Kidney epithelial cell (primary cell): ENCODE data around the gene TBX15. TPM values are rescaled to one million over a fixed set of nuclear protein-coding genes. Genes with fewer than 3 reads are reported as not detected.

ENCODE experiments used
- DNase-seq: peaks from one replicate; pipeline ENCODE4 v3.0.0-alpha.2; 2010; ENCODE audit warnings: low read depth
- H3K27me3 ChIP-seq: 2 replicates; pipeline ENCODE4 v1.6.0; 2011; ENCODE audit warnings: low read length; ENCODE audit not compliant: control insufficient read depth, insufficient read depth
- H3K36me3 ChIP-seq: 2 replicates; pipeline ENCODE4 v1.5.1; 2011; ENCODE audit warnings: low read length; ENCODE audit not compliant: control insufficient read depth, insufficient read depth
- H3K4me3 ChIP-seq: 2 replicates; pipeline ENCODE4 v1.5.1; 2011; ENCODE audit warnings: low read depth, mild to moderate bottlenecking, control low read depth, low read length
- CTCF ChIP-seq: IDR thresholded peaks from 2 replicates; pipeline ENCODE4 v1.5.1; 2011; ENCODE audit warnings: mild to moderate bottlenecking, moderate library complexity, low read length, control low read depth, inconsistent platforms; ENCODE audit not compliant: insufficient read depth, poor library complexity, severe bottlenecking
- total RNA-seq: library from RNA; depleted of rRNA; stranded (reverse); fragments of >200 nt; gene quantifications from 2 replicates; pipeline ENCODE4 v1.2.3, GENCODE V29; 2015

Gene TBX15
- total RNA-seq, 1 donor from 2014 or later = not detected

GRCh38 chr1:118899340-118899739 is 88.8 kb downstream of the TBX15 start:
- TF ChIP-seq CTCF = no peak
- Histone ChIP-seq H3K36me3 (no peaks in the 10 kb centered on the region), H3K4me3 (no peak overlapping the region), H3K27me3 (no peaks in the 10 kb centered on the region)
- no peak for DNase-seq

- H3K27me3 ChIP-seq = no peaks in the 10 kb centered on the region
- no peaks in the 10 kb centered on the region for H3K36me3 ChIP-seq
- no peak for DNase-seq
- no peak for TF ChIP-seq CTCF
- no peak overlapping the region for H3K4me3 ChIP-seq
Measured at GRCh38 chr1:118898712-118899111, 89.4 kb downstream of the TBX15 start.

- Histone ChIP-seq H3K36me3 (no peaks in the 10 kb centered on the region), H3K27me3 (no peaks in the 10 kb centered on the region), H3K4me3 (no peak overlapping the region)
- no peak for DNase-seq
- no peak for TF ChIP-seq CTCF
Measured at GRCh38 chr1:118896416-118896815, 91.7 kb downstream of the TBX15 start.

GRCh38 chr1:118894836-118895235 is 93.3 kb downstream of the TBX15 start:
- no peak for DNase-seq
- no peak overlapping the region for H3K4me3 ChIP-seq
- H3K36me3 ChIP-seq = no peaks in the 10 kb centered on the region
- no peak for TF ChIP-seq CTCF
- no peaks in the 10 kb centered on the region for H3K27me3 ChIP-seq

GRCh38 chr1:118890851-118891384 is 97.2 kb downstream of the TBX15 start:
- DNase-seq = no peak
- Histone ChIP-seq H3K4me3 (no peak overlapping the region), H3K27me3 (no peaks in the 10 kb centered on the region), H3K36me3 (no peaks in the 10 kb centered on the region)
- no peak for TF ChIP-seq CTCF

- TF ChIP-seq CTCF = no peak
- no peak for DNase-seq
- Histone ChIP-seq H3K4me3 (no peak overlapping the region), H3K36me3 (no peaks in the 10 kb centered on the region), H3K27me3 (no peaks in the 10 kb centered on the region)
Measured at GRCh38 chr1:118884946-118885345, 103.2 kb downstream of the TBX15 start.
